Kidney capillary endothelial cell (primary cell): ENCODE data around the gene GDPD5.

Experiments
- DNase-seq: peaks from one replicate; pipeline ENCODE4 v3.0.0-alpha.2; 2018; ENCODE audit warnings: low spot score

Gene GDPD5, protein sequence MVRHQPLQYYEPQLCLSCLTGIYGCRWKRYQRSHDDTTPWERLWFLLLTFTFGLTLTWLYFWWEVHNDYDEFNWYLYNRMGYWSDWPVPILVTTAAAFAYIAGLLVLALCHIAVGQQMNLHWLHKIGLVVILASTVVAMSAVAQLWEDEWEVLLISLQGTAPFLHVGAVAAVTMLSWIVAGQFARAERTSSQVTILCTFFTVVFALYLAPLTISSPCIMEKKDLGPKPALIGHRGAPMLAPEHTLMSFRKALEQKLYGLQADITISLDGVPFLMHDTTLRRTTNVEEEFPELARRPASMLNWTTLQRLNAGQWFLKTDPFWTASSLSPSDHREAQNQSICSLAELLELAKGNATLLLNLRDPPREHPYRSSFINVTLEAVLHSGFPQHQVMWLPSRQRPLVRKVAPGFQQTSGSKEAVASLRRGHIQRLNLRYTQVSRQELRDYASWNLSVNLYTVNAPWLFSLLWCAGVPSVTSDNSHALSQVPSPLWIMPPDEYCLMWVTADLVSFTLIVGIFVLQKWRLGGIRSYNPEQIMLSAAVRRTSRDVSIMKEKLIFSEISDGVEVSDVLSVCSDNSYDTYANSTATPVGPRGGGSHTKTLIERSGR

DNA sequence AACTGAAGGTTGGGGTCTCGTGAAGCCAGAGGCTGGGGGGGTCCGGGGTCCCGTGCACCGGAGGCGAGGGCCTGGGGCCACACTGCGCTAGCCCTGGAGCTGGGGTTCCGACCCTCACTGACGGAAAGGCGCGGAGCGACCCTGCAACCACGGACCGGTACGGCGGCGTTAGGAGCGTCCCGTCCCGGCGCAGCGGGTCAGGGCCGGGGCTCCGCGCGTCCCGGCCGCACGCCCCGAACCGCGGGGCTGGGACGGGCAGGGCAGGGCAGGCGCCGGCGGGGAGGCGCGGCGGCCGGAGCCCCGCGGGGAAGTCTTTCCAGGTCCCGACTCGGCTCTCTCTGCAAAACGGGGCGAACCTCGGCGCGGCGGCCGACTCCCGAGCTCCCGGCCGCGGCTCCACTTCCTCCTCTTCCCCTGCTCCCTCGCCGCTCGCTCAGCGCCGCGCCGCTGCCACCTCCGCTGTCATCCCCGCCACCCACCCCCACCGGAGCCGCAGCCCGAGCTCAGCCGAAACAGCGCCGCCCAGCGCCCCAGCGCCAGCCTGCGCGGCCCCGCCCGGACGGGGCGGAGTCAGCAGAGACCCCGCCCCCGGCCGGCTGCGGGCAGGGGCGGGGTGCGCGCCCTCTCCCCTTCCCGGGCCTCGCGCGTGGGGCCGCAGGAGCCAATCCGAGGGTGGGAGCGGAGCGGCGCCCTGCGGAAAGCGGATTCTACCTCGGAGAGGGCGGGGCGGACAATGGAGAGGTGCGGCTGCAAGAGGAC lies at the start of gene GDPD5:
GDPD5 (minus strand) TSS at position 509 of the 759 bp plus-strand sequence. CDS start 48,206 bp downstream, outside the sequence.
- peak; percentile 77 for DNase-seq

DNA sequence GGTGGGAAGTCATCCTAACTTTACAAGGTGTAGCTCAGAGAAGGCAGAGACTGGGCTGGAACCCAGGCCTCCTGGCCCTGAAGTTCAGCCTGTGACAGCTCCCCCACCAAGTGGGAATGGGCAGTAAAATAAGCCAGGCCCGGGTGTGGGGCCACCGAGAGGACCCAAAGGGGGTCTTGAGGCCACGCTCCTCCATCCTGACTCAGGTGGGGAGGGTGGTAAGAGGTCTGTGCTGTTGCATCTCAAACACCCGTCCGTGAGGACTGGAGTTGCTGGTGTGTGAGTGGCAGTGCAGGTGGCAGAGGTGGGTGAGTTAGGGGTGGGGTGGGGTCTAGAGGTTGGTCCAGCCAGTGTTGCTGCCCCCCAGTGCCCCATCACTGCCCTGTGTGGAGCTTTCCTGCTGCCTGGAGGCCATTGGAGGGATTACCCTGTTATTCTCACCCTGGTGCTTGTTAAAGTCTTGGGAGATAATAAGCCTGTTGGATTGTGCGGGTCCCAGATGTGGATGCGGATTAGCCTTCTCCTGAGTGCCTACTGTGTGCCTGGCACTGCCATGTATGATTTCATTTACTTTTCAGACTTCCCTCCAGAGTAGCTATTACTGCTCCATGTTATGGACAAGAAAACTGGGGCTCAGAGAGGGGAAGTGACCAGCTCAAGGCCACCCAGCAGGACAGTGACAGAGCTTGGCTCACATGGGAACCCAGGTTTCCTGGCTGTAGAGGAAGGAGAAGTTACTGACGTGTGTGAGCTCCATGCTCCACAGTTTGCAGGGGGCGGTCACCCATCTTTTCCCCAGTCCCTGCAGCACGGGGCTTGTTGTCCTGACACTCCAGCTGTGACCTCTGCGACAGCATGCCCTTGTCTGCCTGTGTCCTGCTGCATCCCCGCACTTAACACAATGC lies 49.2 kb upstream of the GDPD5 start:
- no peak for DNase-seq

DNA sequence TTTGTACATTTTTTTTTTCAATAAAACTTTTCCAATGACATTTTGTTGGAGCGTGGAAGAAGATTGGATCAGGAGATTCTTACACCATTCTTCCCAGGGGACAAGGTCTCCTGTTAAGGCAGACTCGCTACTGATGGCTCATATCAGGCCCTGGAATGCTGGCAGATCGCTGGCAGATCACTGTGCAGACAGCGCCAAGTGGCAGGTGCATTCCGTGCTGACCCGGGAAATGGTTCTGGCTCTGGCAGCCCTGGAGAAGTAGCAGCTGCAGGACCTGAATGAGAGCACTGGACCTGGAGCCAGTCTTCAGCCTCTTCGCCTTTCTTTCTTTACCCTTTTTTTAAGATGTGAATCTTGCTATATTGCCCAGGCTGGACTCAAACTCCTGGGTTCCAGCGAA lies 47.0 kb upstream of the GDPD5 start:
- DNase-seq = no peak

DNA sequence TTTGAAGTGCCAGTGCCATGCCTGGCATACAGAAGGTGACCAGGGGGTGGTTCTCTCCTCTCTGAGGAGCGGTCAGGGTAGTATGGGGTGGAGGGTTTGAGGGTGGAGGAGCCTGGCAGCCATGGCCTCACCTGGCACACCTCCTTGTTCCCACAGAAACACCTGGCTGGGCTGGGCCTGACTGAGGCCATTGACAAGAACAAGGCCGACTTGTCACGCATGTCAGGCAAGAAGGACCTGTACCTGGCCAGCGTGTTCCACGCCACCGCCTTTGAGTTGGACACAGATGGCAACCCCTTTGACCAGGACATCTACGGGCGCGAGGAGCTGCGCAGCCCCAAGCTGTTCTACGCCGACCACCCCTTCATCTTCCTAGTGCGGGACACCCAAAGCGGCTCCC lies 45.9 kb upstream of the GDPD5 start:
- DNase-seq = no peak

DNA sequence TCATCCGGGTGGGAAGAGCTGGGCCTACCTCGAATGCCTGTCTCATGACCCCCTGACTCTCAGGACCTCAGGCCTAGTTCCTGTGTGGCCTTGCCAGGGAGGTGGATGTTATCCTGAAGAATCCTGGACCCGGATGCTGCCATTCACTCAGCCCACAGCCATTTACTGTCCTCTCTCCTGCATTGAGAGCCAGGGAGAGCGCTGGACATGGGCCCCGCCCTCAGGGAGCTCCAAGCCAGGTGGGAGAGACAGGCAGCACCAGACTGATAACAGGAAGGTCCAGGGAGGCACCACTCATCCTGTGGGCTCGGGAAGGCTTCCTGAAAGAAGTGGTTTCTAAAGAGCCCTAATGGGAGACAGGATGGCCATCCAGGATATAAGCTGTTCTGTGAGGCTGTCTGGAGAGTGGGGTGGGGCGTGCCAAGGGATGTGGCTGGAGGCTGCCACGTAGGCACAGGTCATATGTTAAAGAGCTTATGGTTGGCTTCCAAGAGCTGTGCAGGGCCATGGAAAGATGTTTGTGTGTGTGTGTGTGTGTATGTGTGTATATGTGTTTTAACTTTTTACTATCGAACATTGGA lies 44.9 kb upstream of the GDPD5 start:
- DNase-seq = no peak

DNA sequence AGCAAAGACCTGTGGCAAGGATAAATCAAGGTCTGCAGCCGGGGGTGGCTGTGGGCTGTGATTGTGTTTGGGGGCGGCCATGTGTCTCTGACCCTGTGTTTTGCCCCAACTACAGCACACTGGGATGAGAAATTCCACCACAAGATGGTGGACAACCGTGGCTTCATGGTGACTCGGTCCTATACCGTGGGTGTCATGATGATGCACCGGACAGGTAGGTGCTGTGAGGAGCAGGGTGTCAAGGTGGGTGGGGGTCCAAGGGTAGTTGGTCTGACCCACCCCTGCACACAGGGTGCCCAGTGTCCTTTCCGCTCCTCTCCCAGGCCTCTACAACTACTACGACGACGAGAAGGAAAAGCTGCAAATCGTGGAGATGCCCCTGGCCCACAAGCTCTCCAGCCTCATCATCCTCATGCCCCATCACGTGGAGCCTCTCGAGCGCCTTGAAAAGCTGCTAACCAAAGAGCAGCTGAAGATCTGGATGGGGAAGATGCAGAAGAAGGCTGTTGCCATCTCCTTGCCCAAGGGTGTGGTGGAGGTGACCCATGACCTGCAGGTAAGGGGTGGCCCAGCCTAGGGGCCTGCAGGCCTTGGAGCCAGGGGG lies 43.0 kb upstream of the GDPD5 start:
- no peak for DNase-seq

DNA sequence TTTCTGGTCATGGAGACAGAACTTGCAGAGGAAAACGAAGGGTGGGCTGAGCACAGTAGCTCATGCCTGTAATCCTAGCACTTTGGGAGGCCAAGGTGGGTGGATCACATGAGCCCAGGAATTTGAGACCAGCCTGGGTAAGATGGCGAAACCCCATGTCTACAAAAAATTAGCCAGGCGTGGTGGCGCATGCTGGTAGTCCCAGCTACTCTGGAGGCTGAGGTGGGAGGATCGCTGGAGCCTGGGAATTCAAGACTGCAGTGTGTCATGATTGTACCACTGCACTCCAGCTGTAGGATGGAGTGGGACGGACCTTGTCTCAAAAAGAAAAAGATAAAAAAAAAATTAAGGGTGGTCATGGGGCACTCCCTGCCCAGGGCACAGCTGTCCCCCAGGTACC lies 42.2 kb upstream of the GDPD5 start:
- DNase-seq = no peak

DNA sequence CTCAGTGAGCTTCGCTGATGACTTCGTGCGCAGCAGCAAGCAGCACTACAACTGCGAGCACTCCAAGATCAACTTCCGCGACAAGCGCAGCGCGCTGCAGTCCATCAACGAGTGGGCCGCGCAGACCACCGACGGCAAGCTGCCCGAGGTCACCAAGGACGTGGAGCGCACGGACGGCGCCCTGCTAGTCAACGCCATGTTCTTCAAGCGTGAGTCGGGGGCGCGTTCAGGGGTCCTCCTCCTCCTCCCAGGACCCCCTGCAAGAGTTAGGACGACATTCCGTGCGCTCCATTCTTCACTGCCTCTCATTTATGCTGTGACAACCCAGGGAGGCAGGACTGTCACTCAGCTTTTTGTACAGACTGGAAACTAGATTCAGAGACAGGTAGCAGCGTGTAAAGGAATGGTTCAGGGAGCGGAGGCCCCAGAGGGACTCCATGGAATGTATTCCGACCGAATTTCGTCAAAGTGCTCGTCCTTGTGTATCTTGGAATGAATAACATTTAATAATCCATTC lies 41.1 kb upstream of the GDPD5 start:
- no peak for DNase-seq

DNA sequence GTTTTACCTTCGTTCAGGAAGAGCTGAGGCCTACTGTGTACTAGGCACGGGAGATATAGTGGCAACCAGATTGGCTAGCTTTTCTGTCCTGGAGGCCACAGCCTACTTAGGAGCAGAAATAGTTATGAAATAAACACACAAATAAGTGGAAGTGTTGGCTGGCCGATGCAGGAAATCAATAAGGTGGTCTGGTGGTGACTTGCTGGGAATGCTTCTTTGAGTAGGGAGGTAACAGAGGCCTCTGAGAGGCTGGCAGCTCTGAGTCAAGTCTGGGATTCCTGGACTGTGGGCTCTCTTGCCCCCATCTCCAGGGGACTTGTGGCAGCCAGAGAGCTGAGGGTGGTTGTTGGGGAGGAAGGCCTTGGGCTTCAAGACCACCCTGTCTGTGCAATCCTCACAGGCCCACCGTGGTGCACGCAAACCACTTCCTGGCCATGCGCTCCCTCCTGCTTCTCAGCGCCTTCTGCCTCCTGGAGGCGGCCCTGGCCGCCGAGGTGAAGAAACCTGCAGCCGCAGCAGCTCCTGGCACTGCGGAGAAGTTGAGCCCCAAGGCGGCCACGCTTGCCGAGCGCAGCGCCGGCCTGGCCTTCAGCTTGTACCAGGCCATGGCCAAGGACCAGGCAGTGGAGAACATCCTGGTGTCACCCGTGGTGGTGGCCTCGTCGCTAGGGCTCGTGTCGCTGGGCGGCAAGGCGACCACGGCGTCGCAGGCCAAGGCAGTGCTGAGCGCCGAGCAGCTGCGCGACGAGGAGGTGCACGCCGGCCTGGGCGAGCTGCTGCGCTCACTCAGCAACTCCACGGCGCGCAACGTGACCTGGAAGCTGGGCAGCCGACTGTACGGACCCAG lies 40.4 kb upstream of the GDPD5 start:
- DNase-seq = no peak

DNA sequence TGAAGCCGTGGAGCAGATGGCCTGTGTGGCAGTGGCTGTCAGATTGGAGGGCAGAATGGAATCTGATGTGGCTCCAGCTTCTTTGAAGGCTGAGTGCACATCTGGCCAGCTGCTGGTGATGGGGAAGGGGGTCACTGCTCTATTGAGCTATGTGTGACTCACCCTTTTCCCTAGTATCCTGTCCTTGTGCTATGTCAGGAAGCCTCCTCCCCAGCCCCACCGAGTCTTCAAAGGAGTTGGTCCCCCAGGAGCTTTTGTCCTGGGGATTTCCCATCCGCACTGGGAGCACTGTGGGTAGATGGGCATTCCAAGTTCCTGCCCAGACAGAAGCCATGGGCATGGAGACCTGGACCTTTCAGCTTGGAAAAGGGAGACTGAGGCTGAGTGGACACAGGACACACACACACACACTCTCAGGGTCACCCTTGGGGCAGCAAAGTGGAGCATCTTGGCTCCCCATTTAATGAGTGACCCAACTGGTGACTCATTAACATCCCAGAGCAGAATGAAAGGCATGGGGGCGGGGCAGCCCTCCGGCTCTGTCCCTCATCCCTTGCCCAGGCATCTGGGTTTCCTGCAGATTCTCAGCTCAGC lies 39.6 kb upstream of the GDPD5 start:
- DNase-seq = peak; percentile 97

DNA sequence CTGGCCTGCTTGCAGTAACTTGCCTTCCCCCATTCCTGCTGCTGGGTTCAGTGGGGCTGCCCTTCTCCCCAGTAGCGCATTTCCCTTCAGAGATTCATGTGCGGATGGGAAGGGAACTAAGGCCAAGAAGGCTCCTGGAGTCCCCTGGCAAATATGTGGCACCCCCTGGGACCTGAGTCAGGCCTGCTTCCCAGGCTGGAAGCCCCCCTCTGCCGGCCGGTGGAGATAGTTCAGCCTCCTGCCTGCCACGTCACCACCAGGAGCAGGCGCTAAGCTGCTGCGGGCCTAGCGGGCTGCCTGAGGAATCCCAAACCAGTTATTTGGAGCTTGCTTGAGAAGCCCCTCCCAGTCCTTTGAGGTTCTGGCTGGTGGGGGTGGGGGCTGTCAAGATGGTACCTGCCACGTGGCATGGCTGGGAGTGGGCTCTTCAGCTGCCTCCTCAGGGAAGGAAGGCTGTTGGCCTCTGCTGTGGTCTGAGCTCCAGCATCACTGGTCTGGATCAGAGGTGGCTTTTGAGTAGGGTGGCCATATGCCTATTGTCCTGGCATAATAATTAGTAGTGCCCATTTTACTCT lies 38.3 kb upstream of the GDPD5 start:
- DNase-seq = peak; percentile 85

DNA sequence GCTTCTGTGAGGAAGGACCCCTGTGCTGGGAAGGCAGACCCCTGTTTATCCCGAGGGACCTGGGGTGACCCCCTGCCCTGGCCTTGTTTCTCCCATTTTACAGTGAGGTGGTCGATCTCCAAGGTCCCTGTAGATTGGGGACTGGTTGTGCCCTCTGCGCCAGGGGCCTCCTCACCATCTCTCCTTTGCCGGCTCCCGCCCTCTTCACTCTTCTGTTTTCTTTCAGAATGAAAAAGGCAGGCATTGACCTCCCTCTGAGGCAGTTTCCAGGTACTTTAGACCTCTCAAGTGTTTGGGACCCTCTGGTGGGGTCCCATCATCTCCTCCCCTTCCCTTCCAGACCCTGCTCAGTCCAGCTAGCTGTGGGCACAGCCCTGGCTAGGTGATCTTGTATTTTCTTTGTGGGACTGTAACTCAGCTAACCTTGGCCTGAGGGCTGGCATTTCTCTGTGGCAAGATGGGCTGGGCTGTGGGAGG lies 37.8 kb upstream of the GDPD5 start:
- DNase-seq = no peak

DNA sequence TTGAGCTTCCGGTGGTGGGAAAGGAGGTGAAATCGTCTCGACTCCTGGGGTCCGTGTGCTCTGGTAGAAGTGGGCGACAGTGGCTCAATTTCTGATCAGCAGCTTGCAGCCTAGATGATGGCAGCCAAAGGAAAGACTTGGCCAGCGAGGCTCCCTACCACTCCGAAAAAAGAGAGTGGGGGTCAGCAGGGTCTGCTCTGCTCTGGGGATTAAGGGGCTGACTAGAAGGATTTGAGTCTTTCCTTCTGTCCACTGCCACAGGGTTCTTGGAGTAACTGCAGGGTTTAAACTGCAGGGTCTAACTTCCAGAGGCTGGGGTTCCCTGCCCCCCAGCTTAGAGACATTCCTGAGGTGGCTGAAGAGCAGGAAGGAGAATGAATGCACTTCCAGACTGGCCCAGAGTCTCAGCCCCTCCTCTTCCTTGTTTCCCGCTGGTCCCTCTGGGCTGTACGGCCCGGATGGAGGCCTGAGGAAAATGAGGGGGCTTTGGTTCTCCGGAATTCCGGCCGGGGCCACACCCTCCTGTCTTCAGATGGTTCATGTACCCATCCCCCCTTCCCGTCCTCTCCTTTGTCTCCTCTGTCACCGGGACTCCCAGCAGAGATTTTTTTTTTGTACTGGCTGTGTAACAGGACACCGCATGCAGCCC lies 37.2 kb upstream of the GDPD5 start:
- peak; percentile 97 for DNase-seq

DNA sequence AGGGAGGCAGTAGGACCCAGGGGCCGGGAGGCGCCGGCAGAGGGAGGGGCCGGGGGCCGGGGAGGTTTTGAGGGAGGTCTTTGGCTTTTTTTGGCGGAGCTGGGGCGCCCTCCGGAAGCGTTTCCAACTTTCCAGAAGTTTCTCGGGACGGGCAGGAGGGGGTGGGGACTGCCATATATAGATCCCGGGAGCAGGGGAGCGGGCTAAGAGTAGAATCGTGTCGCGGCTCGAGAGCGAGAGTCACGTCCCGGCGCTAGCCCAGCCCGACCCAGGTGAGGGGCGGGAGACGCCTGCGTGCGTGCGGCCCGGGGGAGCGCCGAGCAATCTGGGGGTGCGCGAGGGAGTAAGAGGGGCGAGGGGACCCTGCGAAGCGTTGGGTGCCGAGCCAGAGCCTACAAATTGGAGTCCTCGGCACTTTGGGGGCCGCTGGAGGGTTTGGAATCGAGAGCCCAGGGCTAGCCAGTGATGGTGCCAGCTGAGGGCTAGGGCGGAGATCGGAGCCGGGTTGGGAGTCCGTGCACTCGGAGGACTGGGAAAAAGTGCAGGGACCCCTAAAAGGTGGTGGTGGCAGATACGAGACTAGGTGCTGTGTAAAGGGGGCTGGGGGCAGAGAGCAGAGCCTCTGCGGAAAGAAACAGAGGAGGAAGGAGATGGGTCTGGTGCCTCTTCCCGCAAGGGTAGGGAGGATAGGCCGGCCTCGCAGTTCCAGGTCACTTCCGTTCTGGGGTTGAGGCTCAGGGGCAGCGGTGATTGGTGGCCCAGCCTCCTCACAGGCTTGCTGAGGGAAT lies 36.5 kb upstream of the GDPD5 start, which contains the start of gene SERPINH1:
SERPINH1 (plus strand) TSS at position 206 of the 788 bp plus-strand sequence. CDS start 4,097 bp downstream, outside the sequence.
- DNase-seq = peak; percentile 86

DNA sequence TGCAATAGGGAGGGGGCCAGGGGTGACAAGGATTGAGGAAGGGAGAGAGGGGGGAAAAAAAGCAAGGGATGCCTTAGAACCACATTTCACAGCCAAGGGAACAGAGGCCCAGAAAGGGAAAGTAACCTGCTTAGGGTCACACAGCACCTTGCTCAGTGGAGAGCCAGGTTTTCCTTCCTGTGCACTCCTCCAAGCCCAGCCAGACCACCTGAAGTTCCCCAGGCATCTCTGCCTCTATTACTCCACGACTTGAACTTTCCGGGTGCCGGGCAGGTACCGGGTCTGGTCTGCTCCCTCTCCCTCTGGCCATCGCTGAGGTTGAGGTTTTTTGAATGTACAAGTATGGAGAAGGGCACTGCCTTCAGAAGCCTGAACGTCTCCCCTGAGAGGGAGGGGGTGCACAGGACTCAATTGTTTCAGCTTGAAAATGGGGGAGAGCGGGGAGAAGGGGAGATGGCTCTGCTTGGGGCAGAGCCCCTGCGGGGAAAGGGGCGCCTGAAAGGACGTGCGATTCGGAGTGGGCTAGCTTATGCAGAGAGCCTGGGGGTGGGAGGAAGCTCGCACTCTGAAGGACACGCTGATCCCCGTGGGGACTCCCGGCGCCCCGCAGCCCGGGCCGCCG lies 35.8 kb upstream of the GDPD5 start:
- no peak for DNase-seq

DNA sequence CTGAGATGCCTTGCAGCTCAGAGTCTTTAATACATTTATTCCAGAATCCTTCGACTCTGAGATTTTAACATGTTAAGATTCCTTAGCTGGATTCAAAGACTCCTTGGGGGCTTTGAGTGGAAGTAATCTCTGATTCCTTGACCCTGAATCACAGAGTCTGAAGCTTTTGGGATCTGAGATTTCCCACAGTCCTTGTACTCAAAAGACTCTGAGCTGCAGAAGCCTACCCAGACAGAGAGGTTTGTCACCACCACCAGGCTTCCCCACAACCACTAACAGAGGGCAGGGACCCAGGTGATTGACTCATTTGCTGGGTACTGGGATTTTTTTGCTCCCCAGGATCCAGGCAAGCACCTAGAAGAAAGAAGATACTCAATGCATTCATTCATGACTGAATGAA lies 34.9 kb upstream of the GDPD5 start:
- DNase-seq = no peak
